ENCODE measurements around the gene OTOS.

OTOS gene

DNA sequence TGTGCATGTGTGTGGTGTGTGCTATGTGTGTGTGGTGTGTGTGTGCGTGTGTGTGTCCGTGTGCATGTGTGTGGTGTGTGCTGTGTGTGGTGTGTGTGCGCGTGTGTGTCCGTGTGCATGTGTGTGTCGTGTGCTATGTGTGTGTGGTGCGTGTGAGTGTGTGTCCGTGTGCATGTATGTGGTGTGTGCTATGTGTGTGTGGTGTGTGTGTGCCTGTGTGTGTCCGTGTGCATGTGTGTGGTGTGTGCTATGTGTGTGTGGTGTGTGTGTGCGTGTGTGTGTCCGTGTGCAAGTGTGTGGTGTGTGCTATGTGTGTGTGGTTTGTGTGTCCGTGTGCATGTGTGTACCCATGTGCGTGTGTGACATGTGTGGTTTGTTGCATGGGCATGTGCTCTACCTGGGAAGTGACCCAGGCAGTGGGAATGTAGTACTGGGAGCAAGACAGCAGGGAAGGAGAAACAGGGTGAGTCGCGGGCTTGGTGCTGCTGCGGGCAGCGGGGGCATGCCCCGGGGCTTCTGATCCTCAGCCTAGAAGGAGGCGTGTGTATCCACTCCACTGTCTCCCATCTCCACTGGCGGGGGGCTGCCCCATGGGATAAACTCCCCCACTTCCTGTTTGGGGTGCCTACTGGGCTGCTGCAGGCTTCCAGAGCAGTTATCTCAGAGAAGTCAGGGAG, 7.6 kb upstream of the OTOS start:
- H3K4me3 ChIP-seq (ENCODE audit: low read depth, low read length), result peak overlapping the region; percentile 58
- H3K36me3 ChIP-seq (ENCODE audit: control insufficient read depth in 1 of 2, insufficient read depth in 2 of 2, low read length in 2 of 2), result no peaks in the 10 kb centered on the region
- H3K27me3 ChIP-seq (ENCODE audit: insufficient read depth, low read length), result no peaks in the 10 kb centered on the region
- peaks cover 0 to 7% of the 10 kb centered on the region in 2 experiments for H3K4me1 ChIP-seq (ENCODE audit: control insufficient read depth in 1 of 2, insufficient read depth in 2 of 2, low read length in 2 of 2)
- no peak overlapping the region for H2BK5ac ChIP-seq (ENCODE audit: low read depth, low read length, poor library complexity)
- H4K91ac ChIP-seq (ENCODE audit: low read depth, low read length), result no peak overlapping the region
- no peak overlapping the region for H3K4ac ChIP-seq (ENCODE audit: low read depth, low read length)
- no peak overlapping the region for H2AFZ ChIP-seq (ENCODE audit: insufficient read depth, low read length, poor library complexity)
- H3K9ac ChIP-seq (ENCODE audit: low read length), result no peak overlapping the region
- H4K12ac ChIP-seq (ENCODE audit: low read depth, low read length), result no peak overlapping the region
- no peak overlapping the region for H2BK120ac ChIP-seq (ENCODE audit: insufficient read depth, low read length, poor library complexity)
- no peak overlapping the region for H3K18ac ChIP-seq (ENCODE audit: low read length)
- H3K79me2 ChIP-seq (ENCODE audit: control insufficient read depth, insufficient read depth, low read length, poor library complexity), result no peaks in the 10 kb centered on the region
- H3K79me1 ChIP-seq (ENCODE audit: low read length), result no peaks in the 10 kb centered on the region
- H4K8ac ChIP-seq (ENCODE audit: low read depth, low read length), result no peak overlapping the region
- WGBS (ENCODE audit: extremely low coverage, insufficient coverage, insufficient read length), result no CpG with 5 or more reads among the region's 20 CpGs
- no peak overlapping the region for H3K4me2 ChIP-seq (ENCODE audit: low read length)
- H3K14ac ChIP-seq (ENCODE audit: low read length), result no peak overlapping the region
- no peak for DNase-seq
- no peak overlapping the region for H3K23ac ChIP-seq (ENCODE audit: low read length)
- no peak overlapping the region for H2BK12ac ChIP-seq (ENCODE audit: low read length)
- no peak overlapping the region for H2AK5ac ChIP-seq (ENCODE audit: low read length)
- peaks cover 13% of the 10 kb centered on the region for H3K9me3 ChIP-seq (ENCODE audit: insufficient read depth, low read depth, low read length)
- H3K27ac ChIP-seq (ENCODE audit: low read depth, low read length), result no peak overlapping the region

DNA sequence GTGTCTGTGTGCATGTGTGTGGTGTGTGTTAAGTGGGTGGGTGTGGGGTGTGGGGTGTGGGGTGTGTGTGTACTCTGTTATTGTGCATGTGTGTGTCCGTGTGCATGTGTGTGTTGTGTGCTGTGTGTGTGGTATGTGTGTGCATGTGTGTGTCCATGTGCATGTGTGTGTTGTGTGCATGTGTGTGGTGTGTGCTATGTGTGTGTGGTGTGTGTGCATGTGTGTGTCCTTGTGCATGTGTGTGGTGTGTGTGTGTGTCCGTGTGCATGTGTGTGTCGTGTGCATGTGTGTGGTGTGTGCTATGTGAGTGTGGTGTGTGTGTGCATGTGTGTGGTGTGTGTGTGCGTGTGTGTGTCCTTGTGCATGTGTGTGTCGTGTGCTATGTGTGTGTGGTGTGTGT, 6.9 kb upstream of the OTOS start:
- no peak overlapping the region for H4K91ac ChIP-seq (ENCODE audit: low read depth, low read length)
- H3K79me2 ChIP-seq (ENCODE audit: control insufficient read depth, insufficient read depth, low read length, poor library complexity), result no peaks in the 10 kb centered on the region
- no peak for DNase-seq
- H3K9me3 ChIP-seq (ENCODE audit: insufficient read depth, low read depth, low read length), result peaks cover 13% of the 10 kb centered on the region
- no peak overlapping the region for H3K18ac ChIP-seq (ENCODE audit: low read length)
- no peak overlapping the region for H3K4ac ChIP-seq (ENCODE audit: low read depth, low read length)
- no peak overlapping the region for H3K9ac ChIP-seq (ENCODE audit: low read length)
- H3K4me1 ChIP-seq (ENCODE audit: control insufficient read depth in 1 of 2, insufficient read depth in 2 of 2, low read length in 2 of 2), result peaks cover 0 to 7% of the 10 kb centered on the region in 2 experiments
- H2AK5ac ChIP-seq (ENCODE audit: low read length), result no peak overlapping the region
- H3K79me1 ChIP-seq (ENCODE audit: low read length), result no peaks in the 10 kb centered on the region
- H3K36me3 ChIP-seq (ENCODE audit: control insufficient read depth in 1 of 2, insufficient read depth in 2 of 2, low read length in 2 of 2), result no peaks in the 10 kb centered on the region
- no peak overlapping the region for H2AFZ ChIP-seq (ENCODE audit: insufficient read depth, low read length, poor library complexity)
- no peak overlapping the region for H2BK12ac ChIP-seq (ENCODE audit: low read length)
- H2BK5ac ChIP-seq (ENCODE audit: low read depth, low read length, poor library complexity), result no peak overlapping the region
- H4K12ac ChIP-seq (ENCODE audit: low read depth, low read length), result no peak overlapping the region
- WGBS (ENCODE audit: extremely low coverage, insufficient coverage, insufficient read length), result no CpG with 5 or more reads among the region's 5 CpGs
- H3K27ac ChIP-seq (ENCODE audit: low read depth, low read length), result no peak overlapping the region
- no peaks in the 10 kb centered on the region for H3K27me3 ChIP-seq (ENCODE audit: insufficient read depth, low read length)
- peak overlapping the region; percentile 58 for H3K4me3 ChIP-seq (ENCODE audit: low read depth, low read length)
- no peak overlapping the region for H4K8ac ChIP-seq (ENCODE audit: low read depth, low read length)
- no peak overlapping the region for H3K4me2 ChIP-seq (ENCODE audit: low read length)
- no peak overlapping the region for H3K23ac ChIP-seq (ENCODE audit: low read length)
- no peak overlapping the region for H2BK120ac ChIP-seq (ENCODE audit: insufficient read depth, low read length, poor library complexity)
- no peak overlapping the region for H3K14ac ChIP-seq (ENCODE audit: low read length)

DNA sequence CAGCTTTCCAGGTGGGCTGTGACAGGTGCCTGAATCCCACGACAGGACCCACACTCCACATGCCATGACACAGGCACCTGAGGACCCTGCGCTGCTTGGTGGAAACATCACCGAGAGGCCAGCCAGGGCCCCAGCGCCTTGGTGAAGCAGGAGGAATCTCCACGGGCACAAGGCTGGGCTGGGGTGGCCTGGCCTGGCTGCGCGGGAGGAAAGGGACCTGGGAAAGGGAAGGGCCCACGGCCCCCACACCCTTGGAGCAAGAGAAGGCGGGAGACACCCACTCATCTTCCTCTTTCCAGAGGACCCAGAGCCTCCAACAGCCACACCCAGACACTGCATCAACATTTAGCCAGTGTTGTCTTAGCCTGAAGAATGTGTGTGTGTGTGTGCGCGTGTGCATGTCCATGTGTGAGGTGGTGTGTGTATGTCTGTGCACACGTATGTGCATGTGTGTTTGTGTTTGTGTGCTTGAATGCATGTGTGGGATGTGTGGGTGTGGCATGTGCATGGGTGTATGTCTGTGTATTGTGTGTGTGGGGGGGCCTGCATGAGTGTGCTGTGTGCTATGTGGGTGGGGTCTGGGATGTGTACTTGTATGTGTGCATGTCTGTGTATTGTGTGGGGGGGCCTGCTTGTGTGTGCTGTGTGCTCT, 6.3 kb upstream of the OTOS start:
- WGBS (ENCODE audit: extremely low coverage, insufficient coverage, insufficient read length), result no CpG with 5 or more reads among the region's 12 CpGs
- no peaks in the 10 kb centered on the region for H3K79me1 ChIP-seq (ENCODE audit: low read length)

DNA sequence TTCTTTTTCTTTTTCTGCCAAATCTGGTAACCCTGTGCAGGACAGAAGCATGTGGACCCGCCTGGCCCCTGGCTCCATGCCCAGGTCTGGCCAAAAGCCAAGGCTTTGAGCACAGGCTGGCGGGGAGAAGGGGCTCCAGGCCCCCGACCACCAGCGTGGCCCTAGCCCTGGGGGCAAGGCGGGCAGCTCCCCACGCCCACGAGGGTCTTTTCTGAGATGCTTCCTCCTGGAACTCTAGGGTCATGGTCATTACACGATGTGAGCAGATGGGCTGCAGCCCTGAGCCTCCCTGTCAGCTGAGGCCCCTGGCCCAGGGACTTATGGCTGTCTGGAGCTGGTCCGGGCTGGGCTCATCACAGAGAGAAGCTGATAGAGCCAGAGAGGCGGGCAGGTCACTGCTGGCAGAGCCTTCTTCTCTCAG, 5.7 kb upstream of the OTOS start:
- Histone ChIP-seq H2BK12ac (ENCODE audit: low read length) (no peak overlapping the region), H3K79me2 (ENCODE audit: control insufficient read depth, insufficient read depth, low read length, poor library complexity) (no peaks in the 10 kb centered on the region), H2AK5ac (ENCODE audit: low read length) (no peak overlapping the region), H2BK120ac (ENCODE audit: insufficient read depth, low read length, poor library complexity) (no peak overlapping the region), H4K8ac (ENCODE audit: low read depth, low read length) (no peak overlapping the region), H4K12ac (ENCODE audit: low read depth, low read length) (no peak overlapping the region), H3K23ac (ENCODE audit: low read length) (no peak overlapping the region), H3K4me2 (ENCODE audit: low read length) (no peak overlapping the region), H2AFZ (ENCODE audit: insufficient read depth, low read length, poor library complexity) (no peak overlapping the region), H3K79me1 (ENCODE audit: low read length) (no peaks in the 10 kb centered on the region), H3K18ac (ENCODE audit: low read length) (no peak overlapping the region), H3K4ac (ENCODE audit: low read depth, low read length) (no peak overlapping the region), H3K36me3 (ENCODE audit: control insufficient read depth in 1 of 2, insufficient read depth in 2 of 2, low read length in 2 of 2) (no peaks in the 10 kb centered on the region), H2BK5ac (ENCODE audit: low read depth, low read length, poor library complexity) (no peak overlapping the region), H3K9me3 (ENCODE audit: insufficient read depth, low read depth, low read length) (peaks cover 13% of the 10 kb centered on the region), H4K91ac (ENCODE audit: low read depth, low read length) (no peak overlapping the region), H3K4me1 (ENCODE audit: control insufficient read depth in 1 of 2, insufficient read depth in 2 of 2, low read length in 2 of 2) (peaks cover 0 to 7% of the 10 kb centered on the region in 2 experiments), H3K14ac (ENCODE audit: low read length) (no peak overlapping the region), H3K9ac (ENCODE audit: low read length) (no peak overlapping the region), H3K27ac (ENCODE audit: low read depth, low read length) (no peak overlapping the region), H3K4me3 (ENCODE audit: low read depth, low read length) (no peak overlapping the region), H3K27me3 (ENCODE audit: insufficient read depth, low read length) (no peaks in the 10 kb centered on the region)
- WGBS (ENCODE audit: extremely low coverage, insufficient coverage, insufficient read length), result no CpG with 5 or more reads among the region's 10 CpGs
- DNase-seq, result no peak

More for the DNA sequence above, 6.3 kb upstream of the OTOS start:
- peaks cover 0 to 7% of the 10 kb centered on the region in 2 experiments for H3K4me1 ChIP-seq (ENCODE audit: control insufficient read depth in 1 of 2, insufficient read depth in 2 of 2, low read length in 2 of 2)
- no peak overlapping the region for H2AK5ac ChIP-seq (ENCODE audit: low read length)
- no peaks in the 10 kb centered on the region for H3K27me3 ChIP-seq (ENCODE audit: insufficient read depth, low read length)
- H3K79me2 ChIP-seq (ENCODE audit: control insufficient read depth, insufficient read depth, low read length, poor library complexity), result no peaks in the 10 kb centered on the region
- H3K14ac ChIP-seq (ENCODE audit: low read length), result no peak overlapping the region
- no peaks in the 10 kb centered on the region for H3K36me3 ChIP-seq (ENCODE audit: control insufficient read depth in 1 of 2, insufficient read depth in 2 of 2, low read length in 2 of 2)
- no peak overlapping the region for H3K4me2 ChIP-seq (ENCODE audit: low read length)
- no peak overlapping the region for H3K4me3 ChIP-seq (ENCODE audit: low read depth, low read length)
- H2BK120ac ChIP-seq (ENCODE audit: insufficient read depth, low read length, poor library complexity), result no peak overlapping the region
- H3K23ac ChIP-seq (ENCODE audit: low read length), result no peak overlapping the region
- H3K18ac ChIP-seq (ENCODE audit: low read length), result no peak overlapping the region
- no peak overlapping the region for H4K8ac ChIP-seq (ENCODE audit: low read depth, low read length)
- H2AFZ ChIP-seq (ENCODE audit: insufficient read depth, low read length, poor library complexity), result no peak overlapping the region
- H3K27ac ChIP-seq (ENCODE audit: low read depth, low read length), result no peak overlapping the region
- H4K12ac ChIP-seq (ENCODE audit: low read depth, low read length), result no peak overlapping the region
- no peak for DNase-seq
- no peak overlapping the region for H3K9ac ChIP-seq (ENCODE audit: low read length)
- peaks cover 13% of the 10 kb centered on the region for H3K9me3 ChIP-seq (ENCODE audit: insufficient read depth, low read depth, low read length)
- no peak overlapping the region for H3K4ac ChIP-seq (ENCODE audit: low read depth, low read length)
- H2BK5ac ChIP-seq (ENCODE audit: low read depth, low read length, poor library complexity), result no peak overlapping the region
- H4K91ac ChIP-seq (ENCODE audit: low read depth, low read length), result no peak overlapping the region
- no peak overlapping the region for H2BK12ac ChIP-seq (ENCODE audit: low read length)

Measured in trophoblast cell (in vitro differentiated cells and primary cell).